Smooth muscle cell (in vitro differentiated cells): Measurements from ENCODE around the gene ELOVL5. TPM values are rescaled to one million over a fixed set of nuclear protein-coding genes. Genes with fewer than 3 reads are reported as not detected.
"Not testable (repeated sequence)": the region's sequence is repeated elsewhere in the genome, so short reads cannot be mapped to it uniquely, and the experiment has no call there.

ENCODE experiments used
- DNase-seq: peaks from one replicate; lab custom pipeline; 2025; ENCODE audit not compliant: unreplicated experiment; lab: John Stamatoyannopoulos, UW
- H2AFZ ChIP-seq: fragments of 200-600 bp; sonication (generic); 2 replicates; pipeline ENCODE4 v1.6.0; 2016; ENCODE audit warnings: antibody characterized with exemption, low read depth, mild to moderate bottlenecking
- H3F3A ChIP-seq: fragments of 200-600 bp; sonication (generic); 2 replicates; pipeline ENCODE4 v1.6.0; 2017; ENCODE audit warnings: antibody characterized with exemption, low read depth
- H3K27ac ChIP-seq: fragments of 200-600 bp; sonication (generic); 2 replicates; pipeline ENCODE4 v1.5.1; 2016; ENCODE audit warnings: low read depth, mild to moderate bottlenecking
- H3K27me3 ChIP-seq: fragments of 200-600 bp; sonication (generic); 2 replicates; pipeline ENCODE4 v1.6.1; 2016; ENCODE audit warnings: low read depth, mild to moderate bottlenecking
- H3K36me3 ChIP-seq: fragments of 200-600 bp; sonication (generic); 2 replicates; pipeline ENCODE4 v1.5.1; 2016; ENCODE audit warnings: low read depth
- H3K4me1 ChIP-seq: fragments of 200-600 bp; sonication (generic); 2 replicates; pipeline ENCODE4 v1.5.1; 2016; ENCODE audit warnings: low read depth
- H3K4me2 ChIP-seq: fragments of 200-600 bp; sonication (generic); 2 replicates; pipeline ENCODE4 v1.6.0; 2016; ENCODE audit warnings: mild to moderate bottlenecking
- H3K4me3 ChIP-seq: fragments of 200-600 bp; sonication (generic); 2 replicates; pipeline ENCODE4 v1.5.1; 2016; ENCODE audit warnings: mild to moderate bottlenecking
- H3K79me2 ChIP-seq: fragments of 200-600 bp; sonication (generic); 2 replicates; pipeline ENCODE4 v1.6.0; 2016; ENCODE audit warnings: low read depth, mild to moderate bottlenecking
- H3K9ac ChIP-seq: fragments of 200-600 bp; sonication (generic); 2 replicates; pipeline ENCODE4 v1.6.0; 2016; ENCODE audit warnings: low read depth
- H3K9me3 ChIP-seq: fragments of 200-600 bp; sonication (generic); replicated peaks from 2 replicates; pipeline ENCODE4 v1.5.1; 2016; ENCODE audit warnings: low read depth
- H4K20me1 ChIP-seq: fragments of 200-600 bp; sonication (generic); 2 replicates; pipeline ENCODE4 v1.6.0; 2016; ENCODE audit warnings: low read depth
- CTCF ChIP-seq: fragments of 200-600 bp; sonication (generic); IDR thresholded peaks from 2 replicates; pipeline ENCODE4 v1.5.1; 2017; ENCODE audit warnings: borderline replicate concordance, mild to moderate bottlenecking, antibody characterized with exemption; ENCODE audit not compliant: insufficient read depth, poor library complexity, severe bottlenecking
- WGBS: methylation state at CpG from one replicate; pipeline ENCODE4 v1.1.7; 2016; ENCODE audit warnings: low lambda C conversion rate; 5-methylcytosine and 5-hydroxymethylcytosine counted together
- polyA plus RNA-seq: library from polyadenylated mRNA; unstranded; fragments of >200 nt; fragmentation: Nextera tagmentation; extraction: Ambion mirVana; gene quantifications from 2 replicates; pipeline ENCODE4 v1.2.1, GENCODE V29; 2016
- total RNA-seq: library from RNA; depleted of rRNA; stranded (reverse); fragments of >200 nt; gene quantifications from 2 replicates; pipeline ENCODE4 v1.2.3, GENCODE V29; 2014

ELOVL5 gene
- total and polyA plus RNA-seq, 2 experiments from 2014 or later = 71.9 to 79.2 TPM

GRCh38 chr6:53347250-53347920 lies 1.4 kb downstream of the ELOVL5 start:
- H3K27ac ChIP-seq = peak overlapping the region; percentile 94
- no peaks in the 10 kb centered on the region for H3K36me3 ChIP-seq
- peak overlapping the region; percentile 87 for H3K4me2 ChIP-seq
- H3K9me3 ChIP-seq = no peaks in the 10 kb centered on the region
- no peak for TF ChIP-seq CTCF
- peaks cover 9% of the 10 kb centered on the region for H3K4me1 ChIP-seq
- H3K4me3 ChIP-seq = peak overlapping the region; percentile 94
- H3K79me2 ChIP-seq = peaks cover 57% of the 10 kb centered on the region
- H2AFZ ChIP-seq = no peak overlapping the region
- peaks cover 60% of the 10 kb centered on the region for H4K20me1 ChIP-seq
- peaks cover 3% of the 10 kb centered on the region for H3F3A ChIP-seq
- no peaks in the 10 kb centered on the region for H3K27me3 ChIP-seq
- DNase-seq = no peak
- H3K9ac ChIP-seq = peak overlapping the region; percentile 94
- WGBS = under 1% methylated on average over 23 of the region's 23 CpGs

- not testable (repeated sequence) for H3K9me3 ChIP-seq, DNase-seq, H3K27me3 ChIP-seq, H3K27ac ChIP-seq, H3K36me3 ChIP-seq, H3K4me1 ChIP-seq, H2AFZ ChIP-seq, H3K9ac ChIP-seq, H3F3A ChIP-seq, H3K4me2 ChIP-seq
- WGBS = over 99% methylated on average over 5 of the region's 5 CpGs
- Histone ChIP-seq H3K4me3 (peak overlapping the region; percentile 94), H4K20me1 (peaks cover 73% of the 10 kb centered on the region), H3K79me2 (peaks cover 70% of the 10 kb centered on the region)
Measured at GRCh38 chr6:53346049-53346448, 2.7 kb downstream of the ELOVL5 start.

- no peaks in the 10 kb centered on the region for H3K36me3 ChIP-seq
- no peak for TF ChIP-seq CTCF
- H2AFZ ChIP-seq = no peak overlapping the region
- no peaks in the 10 kb centered on the region for H3K27me3 ChIP-seq
- 65% methylated on average over 1 of the region's 1 CpG for WGBS
- no peak overlapping the region for H3K27ac ChIP-seq
- peaks cover 81% of the 10 kb centered on the region for H3K79me2 ChIP-seq
- no peak overlapping the region for H3K9ac ChIP-seq
- no peak overlapping the region for H3K4me2 ChIP-seq
- peaks cover 3% of the 10 kb centered on the region for H3F3A ChIP-seq
- no peaks in the 10 kb centered on the region for H3K9me3 ChIP-seq
- no peak for DNase-seq
- no peak overlapping the region for H3K4me3 ChIP-seq
- H3K4me1 ChIP-seq = peaks cover 9% of the 10 kb centered on the region
- H4K20me1 ChIP-seq = peaks cover 84% of the 10 kb centered on the region
Measured at GRCh38 chr6:53344969-53345368, 3.8 kb downstream of the ELOVL5 start.

GRCh38 chr6:53343092-53343491 lies 5.7 kb downstream of the ELOVL5 start:
- peaks cover 2% of the 10 kb centered on the region for H3F3A ChIP-seq
- no peak for TF ChIP-seq CTCF
- H3K27ac ChIP-seq = no peak overlapping the region
- no peak overlapping the region for H3K4me3 ChIP-seq
- 57% methylated on average over 3 of the region's 3 CpGs for WGBS
- peaks cover 100% of the 10 kb centered on the region for H4K20me1 ChIP-seq
- H3K9me3 ChIP-seq = no peaks in the 10 kb centered on the region
- DNase-seq = no peak
- H3K36me3 ChIP-seq = no peaks in the 10 kb centered on the region
- H2AFZ ChIP-seq = no peak overlapping the region
- H3K4me1 ChIP-seq = peaks cover 9% of the 10 kb centered on the region
- no peak overlapping the region for H3K9ac ChIP-seq
- no peak overlapping the region for H3K4me2 ChIP-seq
- no peaks in the 10 kb centered on the region for H3K27me3 ChIP-seq
- peaks cover 98% of the 10 kb centered on the region for H3K79me2 ChIP-seq
